Loucy (cell line): ENCODE measurements around the gene TSPO.

Experiments used
- H2AFZ ChIP-seq: fragments of 200-600 bp; sonication (generic); 2 replicates; pipeline ENCODE4 v1.6.0; 2016; ENCODE audit warnings: antibody characterized with exemption, mild to moderate bottlenecking, low read length, moderate library complexity
- H3F3A ChIP-seq: fragments of 200-600 bp; 2 replicates; pipeline ENCODE4 v1.6.0; 2016; ENCODE audit warnings: antibody characterized with exemption, low read depth, mild to moderate bottlenecking
- H3K27me3 ChIP-seq: fragments of 200-600 bp; sonication (generic); 2 replicates; pipeline ENCODE4 v1.6.1; 2014; ENCODE audit warnings: low read length, mild to moderate bottlenecking; ENCODE audit not compliant: insufficient read depth, poor library complexity, severe bottlenecking
- H3K36me3 ChIP-seq: fragments of 200-600 bp; sonication (generic); 2 replicates; pipeline ENCODE4 v1.6.1; 2016; ENCODE audit warnings: low read length; ENCODE audit not compliant: insufficient read depth
- H3K4me1 ChIP-seq: fragments of 200-600 bp; sonication (generic); 2 replicates; pipeline ENCODE4 v1.5.1; 2014; ENCODE audit warnings: low read length, mild to moderate bottlenecking; ENCODE audit not compliant: insufficient read depth, poor library complexity, severe bottlenecking
- H3K4me2 ChIP-seq: fragments of 200-600 bp; sonication (generic); 2 replicates; pipeline ENCODE4 v1.6.0; 2014; ENCODE audit warnings: antibody characterized with exemption, low read length, low read depth, mild to moderate bottlenecking; ENCODE audit not compliant: poor library complexity, severe bottlenecking
- H3K4me3 ChIP-seq: fragments of 200-600 bp; sonication (generic); 2 replicates; pipeline ENCODE4 v1.5.1; 2014; ENCODE audit warnings: low read length, mild to moderate bottlenecking, mixed read lengths; ENCODE audit not compliant: poor library complexity, severe bottlenecking
- H3K79me2 ChIP-seq: fragments of 200-600 bp; sonication (generic); 2 replicates; pipeline ENCODE4 v1.6.1; 2014; ENCODE audit warnings: low read length; ENCODE audit not compliant: insufficient read depth
- H3K9ac ChIP-seq: fragments of 200-600 bp; sonication (generic); 2 replicates; pipeline ENCODE4 v1.6.0; 2014; ENCODE audit warnings: mild to moderate bottlenecking, low read depth, low read length, moderate library complexity; ENCODE audit not compliant: poor library complexity, severe bottlenecking
- H3K9me2 ChIP-seq: fragments of 200-600 bp; sonication (generic); replicated peaks from 2 replicates; pipeline ENCODE4 v1.6.1; 2016; ENCODE audit warnings: low read depth, low read length, mixed read lengths
- H3K9me3 ChIP-seq: fragments of 200-600 bp; sonication (generic); 2 replicates; pipeline ENCODE4 v1.6.1; 2014; ENCODE audit warnings: mild to moderate bottlenecking, antibody characterized with exemption, low read length, low read depth; ENCODE audit not compliant: insufficient read depth
- H4K20me1 ChIP-seq: fragments of 200-600 bp; sonication (generic); 2 replicates; pipeline ENCODE4 v1.6.0; 2014; ENCODE audit warnings: antibody characterized with exemption, low read length, mild to moderate bottlenecking; ENCODE audit not compliant: insufficient read depth, poor library complexity, severe bottlenecking
- EZH2phosphoT487 ChIP-seq: fragments of 200-600 bp; IDR thresholded peaks from 2 replicates; pipeline ENCODE4 v1.6.1; 2018; ENCODE audit warnings: antibody characterized with exemption, mild to moderate bottlenecking, moderate library complexity, borderline replicate concordance
- TF ChIP-seq, protein P1 (sequence below): fragments of 200-600 bp; sonication (generic); conservative IDR thresholded peaks from 2 replicates; pipeline ENCODE4 v1.5.1; 2014; ENCODE audit warnings: mild to moderate bottlenecking, antibody characterized with exemption, low read length

TSPO gene

DNA sequence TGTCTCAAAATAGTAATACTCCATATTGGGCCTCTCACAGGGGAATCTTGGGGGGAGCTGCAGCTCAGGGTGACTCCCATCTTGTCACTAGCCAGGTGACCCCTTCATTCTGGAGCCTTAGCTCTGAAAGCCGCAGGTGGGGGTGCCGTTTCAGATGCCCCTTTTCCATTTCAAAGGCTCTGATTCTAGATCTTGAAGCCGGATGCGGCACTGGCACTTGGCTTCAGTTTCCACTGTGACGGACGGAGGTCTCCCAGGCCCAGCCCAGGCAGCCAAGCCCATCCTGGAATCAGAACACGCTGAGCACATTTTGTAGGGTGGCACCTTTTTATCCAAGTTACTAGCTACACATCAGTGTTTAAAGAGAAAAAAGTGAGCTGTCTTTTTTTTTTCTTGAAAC lies 34.4 kb upstream of the TSPO start:
- H4K20me1 ChIP-seq: no peaks in the 10 kb centered on the region
- H3K36me3 ChIP-seq: no peaks in the 10 kb centered on the region
- H2AFZ ChIP-seq: no peak overlapping the region
- H3K4me1 ChIP-seq: peaks cover 25% of the 10 kb centered on the region
- H3K4me2 ChIP-seq: no peak overlapping the region
- H3K9ac ChIP-seq: no peak overlapping the region
- H3K9me3 ChIP-seq: no peaks in the 10 kb centered on the region
- no peaks in the 10 kb centered on the region for H3K79me2 ChIP-seq
- no peak overlapping the region for H3K4me3 ChIP-seq
- TF ChIP-seq EZH2phosphoT487: no peak
- TF ChIP-seq, protein P1, sequence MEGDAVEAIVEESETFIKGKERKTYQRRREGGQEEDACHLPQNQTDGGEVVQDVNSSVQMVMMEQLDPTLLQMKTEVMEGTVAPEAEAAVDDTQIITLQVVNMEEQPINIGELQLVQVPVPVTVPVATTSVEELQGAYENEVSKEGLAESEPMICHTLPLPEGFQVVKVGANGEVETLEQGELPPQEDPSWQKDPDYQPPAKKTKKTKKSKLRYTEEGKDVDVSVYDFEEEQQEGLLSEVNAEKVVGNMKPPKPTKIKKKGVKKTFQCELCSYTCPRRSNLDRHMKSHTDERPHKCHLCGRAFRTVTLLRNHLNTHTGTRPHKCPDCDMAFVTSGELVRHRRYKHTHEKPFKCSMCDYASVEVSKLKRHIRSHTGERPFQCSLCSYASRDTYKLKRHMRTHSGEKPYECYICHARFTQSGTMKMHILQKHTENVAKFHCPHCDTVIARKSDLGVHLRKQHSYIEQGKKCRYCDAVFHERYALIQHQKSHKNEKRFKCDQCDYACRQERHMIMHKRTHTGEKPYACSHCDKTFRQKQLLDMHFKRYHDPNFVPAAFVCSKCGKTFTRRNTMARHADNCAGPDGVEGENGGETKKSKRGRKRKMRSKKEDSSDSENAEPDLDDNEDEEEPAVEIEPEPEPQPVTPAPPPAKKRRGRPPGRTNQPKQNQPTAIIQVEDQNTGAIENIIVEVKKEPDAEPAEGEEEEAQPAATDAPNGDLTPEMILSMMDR: no peak
- H3F3A ChIP-seq: no peaks in the 10 kb centered on the region
- no peaks in the 10 kb centered on the region for H3K9me2 ChIP-seq
- H3K27me3 ChIP-seq: no peaks in the 10 kb centered on the region

DNA sequence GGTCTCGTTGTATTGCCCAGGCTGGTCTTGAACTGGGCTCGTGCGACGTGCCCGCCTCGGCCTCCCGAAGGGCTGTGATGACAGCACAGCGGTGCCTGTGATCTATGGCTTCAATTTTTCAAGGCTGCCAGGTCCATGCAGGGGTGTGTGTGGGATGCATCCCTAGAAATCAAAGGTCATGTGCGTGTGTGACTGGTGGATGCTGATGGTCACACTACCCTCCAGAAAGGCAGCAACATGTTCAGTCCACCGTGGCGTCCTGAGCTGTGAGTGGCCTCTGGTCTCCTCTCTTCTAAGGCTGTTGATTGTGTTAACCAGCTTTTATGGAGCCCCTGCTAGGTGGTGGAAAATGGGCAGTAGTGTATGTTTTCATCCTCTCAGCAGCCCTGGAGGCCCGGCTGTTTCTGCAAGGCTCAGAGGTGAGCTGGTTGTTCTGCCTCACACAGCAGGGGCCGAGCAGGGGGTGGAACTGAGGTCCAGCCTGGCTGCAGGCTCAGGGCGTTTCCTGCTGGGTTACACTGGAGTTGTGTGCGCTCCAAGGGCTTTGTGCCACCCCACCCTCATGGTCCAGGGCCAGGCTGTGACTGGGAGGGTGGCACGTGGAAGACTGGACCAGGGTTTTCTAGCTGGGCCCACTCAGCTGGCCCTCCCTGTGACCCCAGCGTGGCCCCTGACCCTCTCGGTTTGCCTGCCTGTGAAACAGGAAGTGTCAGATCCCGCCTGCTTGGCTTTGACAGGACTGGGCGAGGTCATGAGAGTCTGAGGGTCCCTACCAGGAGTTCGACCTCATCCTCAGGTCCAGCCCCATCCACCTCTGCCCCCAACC lies 33.1 kb upstream of the TSPO start:
- H3K79me2 ChIP-seq: no peaks in the 10 kb centered on the region
- H4K20me1 ChIP-seq: no peaks in the 10 kb centered on the region
- peaks cover 25% of the 10 kb centered on the region for H3K4me1 ChIP-seq

DNA sequence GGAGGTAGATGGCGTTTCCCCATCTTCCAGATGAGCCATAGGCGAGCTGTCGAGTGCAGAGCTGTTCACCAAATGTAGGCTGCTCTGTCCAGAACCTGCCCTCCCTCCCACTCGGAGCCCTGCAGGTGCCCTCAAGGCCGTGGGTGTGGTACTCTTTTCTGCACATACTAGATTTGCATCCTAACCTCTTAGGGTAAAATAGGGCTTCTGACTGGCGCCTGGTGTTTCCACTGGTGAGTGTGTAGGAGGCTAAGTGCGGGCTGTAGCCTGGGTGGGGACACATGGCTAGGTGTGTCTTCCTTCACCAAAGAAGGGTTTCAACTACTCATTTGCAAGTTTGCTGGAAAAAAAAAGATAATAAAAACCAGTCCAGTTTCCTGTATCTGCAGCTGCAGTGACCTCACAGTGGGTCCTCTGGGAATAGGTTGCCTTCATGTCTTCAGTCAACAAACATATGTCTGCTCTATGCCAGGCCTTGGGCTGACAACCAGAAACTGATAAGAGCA lies 32.4 kb upstream of the TSPO start:
- Histone ChIP-seq H3K9ac (no peak overlapping the region), H3K4me3 (no peak overlapping the region)

More for the DNA sequence above, 33.1 kb upstream of the TSPO start:
- no peaks in the 10 kb centered on the region for H3K36me3 ChIP-seq
- H3F3A ChIP-seq: no peaks in the 10 kb centered on the region
- H3K9me2 ChIP-seq: no peaks in the 10 kb centered on the region
- no peak overlapping the region for H3K9ac ChIP-seq
- no peak for TF ChIP-seq EZH2phosphoT487
- TF ChIP-seq, protein P1: no peak
- H3K4me3 ChIP-seq: no peak overlapping the region
- no peak overlapping the region; the same call in 1 of the 2 replicates for H2AFZ ChIP-seq
- H3K9me3 ChIP-seq: no peaks in the 10 kb centered on the region
- peak overlapping the region; percentile 26 for H3K4me2 ChIP-seq
- H3K27me3 ChIP-seq: no peaks in the 10 kb centered on the region

More for the DNA sequence above, 32.4 kb upstream of the TSPO start:
- no peaks in the 10 kb centered on the region for H3K9me2 ChIP-seq
- H3K79me2 ChIP-seq: no peaks in the 10 kb centered on the region
- H2AFZ ChIP-seq: no peak overlapping the region; the same call in 1 of the 2 replicates
- peaks cover 17% of the 10 kb centered on the region for H3K4me1 ChIP-seq
- peak overlapping the region; percentile 26 for H3K4me2 ChIP-seq
- H3K27me3 ChIP-seq: no peaks in the 10 kb centered on the region
- H3K9me3 ChIP-seq: no peaks in the 10 kb centered on the region
- no peaks in the 10 kb centered on the region for H3F3A ChIP-seq
- H3K36me3 ChIP-seq: no peaks in the 10 kb centered on the region
- TF ChIP-seq, protein P1: no peak
- no peak for TF ChIP-seq EZH2phosphoT487
- H4K20me1 ChIP-seq: no peaks in the 10 kb centered on the region
